NT2/D1 (cell line): Measurements from ENCODE around the gene LRP5.

ENCODE experiments used
- SUZ12 ChIP-seq: IDR thresholded peaks from 2 replicates; pipeline ENCODE4 v1.6.1; 2011; ENCODE audit not compliant: insufficient read length, insufficient read depth; ENCODE audit errors: extremely low read depth
- YY1 ChIP-seq: IDR thresholded peaks from 2 replicates; pipeline ENCODE4 v1.6.1; 2011; ENCODE audit not compliant: insufficient read length, insufficient read depth
- ZNF274 ChIP-seq: IDR thresholded peaks from 2 replicates; pipeline ENCODE4 v1.6.1; 2011; ENCODE audit warnings: mild to moderate bottlenecking, low read depth, low read length

- TF ChIP-seq SUZ12 (no peak), ZNF274 (no peak), YY1 (no peak)
Observed at GRCh38 chr11:68335683-68336082, 23.3 kb downstream of the LRP5 start.
